Lung (tissue), 12 donors: ENCODE data around the gene BCKDHB. TPM values are rescaled to one million over a fixed set of nuclear protein-coding genes. Genes with fewer than 3 reads are reported as not detected.

Experiments used
- ATAC-seq: fragments of 200-7000 bp; cut with Tn5 transposase; one replicate; pipeline ENCODE4 v1.9.1; 2020; ENCODE audit warnings: moderate number of reproducible peaks; ENCODE audit not compliant: insufficient read depth, low FRiP score
- DNase-seq, 3 donors: peaks; one replicate each; pipeline ENCODE4 v3.0.0-alpha.2; 2013 to 2017
- H3K27ac ChIP-seq, 2 donors: one replicate each; pipeline ENCODE4 v1.5.1; 2013; ENCODE audit warnings: mild to moderate bottlenecking in 2 of 2, moderate library complexity in 2 of 2, control low read depth in 1 of 2, inconsistent platforms in 1 of 2, low read depth in 1 of 2, low read length in 1 of 2
- H3K27me3 ChIP-seq, 3 donors: one replicate each; pipeline ENCODE4 v1.5.1; 2013; ENCODE audit warnings: low read length in 2 of 3; ENCODE audit not compliant: control insufficient read depth in 3 of 3, insufficient read depth in 3 of 3
- H3K36me3 ChIP-seq, 4 donors: one replicate each; pipeline ENCODE4 v1.5.1; 2013; ENCODE audit warnings: low read length in 4 of 4, mild to moderate bottlenecking in 1 of 4, moderate library complexity in 1 of 4; ENCODE audit not compliant: control insufficient read depth in 4 of 4, insufficient read depth in 4 of 4
- H3K4me1 ChIP-seq, 5 donors: one replicate each; pipeline ENCODE4 v1.5.1; 2013; ENCODE audit warnings: low read length in 5 of 5, mild to moderate bottlenecking in 2 of 5, moderate library complexity in 1 of 5; ENCODE audit not compliant: control insufficient read depth in 5 of 5, insufficient read depth in 5 of 5
- H3K4me3 ChIP-seq: one replicate; pipeline ENCODE4 v1.5.1; 2013; ENCODE audit warnings: mild to moderate bottlenecking, control low read depth, moderate library complexity
- H3K9ac ChIP-seq, 2 donors: one replicate each; pipeline ENCODE4 v1.5.1; 2013; ENCODE audit warnings: low read length in 2 of 2, control low read depth in 1 of 2; ENCODE audit not compliant: insufficient read depth in 1 of 2
- H3K9me3 ChIP-seq, 4 donors: one replicate each; pipeline ENCODE4 v1.5.1; 2013; ENCODE audit warnings: low read length in 3 of 4, mild to moderate bottlenecking in 1 of 4, moderate library complexity in 1 of 4; ENCODE audit not compliant: control insufficient read depth in 4 of 4, insufficient read depth in 3 of 4
- WGBS, 2 donors: extraction: QIAGEN DNeasy Blood & Tissue Kit; methylation state at CpG; one replicate each; pipeline ENCODE4 v1.1.7; 2013; 5-methylcytosine and 5-hydroxymethylcytosine counted together
- polyA plus RNA-seq, 2 donors: library from polyadenylated mRNA; stranded (reverse); fragments of 200-250 nt; gene quantifications; one replicate each; pipeline ENCODE4 v1.2.1, GENCODE V29; 2013
- total RNA-seq, 2 donors: library from RNA; depleted of rRNA in 1 of 2; stranded (reverse); fragments of >200 nt in 1 of 2; gene quantifications; one replicate each; pipeline ENCODE4 v1.2.1, GENCODE V29; 2014 to 2021
- TF ChIP-seq, protein P1 (sequence below): IDR thresholded peaks from 2 replicates; pipeline ENCODE4 v1.5.1; 2012; ENCODE audit warnings: mild to moderate bottlenecking; ENCODE audit errors: control extremely low read depth, extremely low read depth
- donor health status: control.
- donor health status: control.
- donor health status: Bipolar disorder and iron deficiency.
- donor health status: healthy.
- donor health status: DM: yes; HTN: yes; CAD: no.

Gene BCKDHB
- total and polyA plus RNA-seq, 4 donors: 6.9 to 27.7 (median 15.7) TPM

- DNase-seq (no peak), ATAC-seq (no peak)
- Histone ChIP-seq H3K4me3 (no peak overlapping the region), H3K9ac (no peak overlapping the region), H3K36me3 (peaks cover 0 to 2% (median 0%) of the 10 kb centered on the region in 4 donors), H3K9me3 (peaks cover 0 to 3% (median 0%) of the 10 kb centered on the region in 4 donors), H3K27ac (no peak overlapping the region), H3K27me3 (no peaks in the 10 kb centered on the region), H3K4me1 (no peaks in the 10 kb centered on the region)
- WGBS, 2 donors: 89 to 92% methylated on average over 4 of the region's 4 CpGs
- TF ChIP-seq, protein P1, sequence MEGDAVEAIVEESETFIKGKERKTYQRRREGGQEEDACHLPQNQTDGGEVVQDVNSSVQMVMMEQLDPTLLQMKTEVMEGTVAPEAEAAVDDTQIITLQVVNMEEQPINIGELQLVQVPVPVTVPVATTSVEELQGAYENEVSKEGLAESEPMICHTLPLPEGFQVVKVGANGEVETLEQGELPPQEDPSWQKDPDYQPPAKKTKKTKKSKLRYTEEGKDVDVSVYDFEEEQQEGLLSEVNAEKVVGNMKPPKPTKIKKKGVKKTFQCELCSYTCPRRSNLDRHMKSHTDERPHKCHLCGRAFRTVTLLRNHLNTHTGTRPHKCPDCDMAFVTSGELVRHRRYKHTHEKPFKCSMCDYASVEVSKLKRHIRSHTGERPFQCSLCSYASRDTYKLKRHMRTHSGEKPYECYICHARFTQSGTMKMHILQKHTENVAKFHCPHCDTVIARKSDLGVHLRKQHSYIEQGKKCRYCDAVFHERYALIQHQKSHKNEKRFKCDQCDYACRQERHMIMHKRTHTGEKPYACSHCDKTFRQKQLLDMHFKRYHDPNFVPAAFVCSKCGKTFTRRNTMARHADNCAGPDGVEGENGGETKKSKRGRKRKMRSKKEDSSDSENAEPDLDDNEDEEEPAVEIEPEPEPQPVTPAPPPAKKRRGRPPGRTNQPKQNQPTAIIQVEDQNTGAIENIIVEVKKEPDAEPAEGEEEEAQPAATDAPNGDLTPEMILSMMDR: no peak
Measured at GRCh38 chr6:80183019-80183795, 76.7 kb downstream of the BCKDHB start.

- ATAC-seq (no peak), DNase-seq (no peak)
- Histone ChIP-seq H3K27ac (no peak overlapping the region), H3K36me3 (peaks cover 0 to 2% (median 0%) of the 10 kb centered on the region in 4 donors), H3K4me1 (no peaks in the 10 kb centered on the region), H3K27me3 (no peaks in the 10 kb centered on the region), H3K9ac (no peak overlapping the region), H3K4me3 (no peak overlapping the region), H3K9me3 (peaks cover 0 to 3% (median 0%) of the 10 kb centered on the region in 4 donors)
- TF ChIP-seq, protein P1: no peak
- 93 to 100% methylated on average over 2 of the region's 2 CpGs for WGBS, 2 donors
Measured at GRCh38 chr6:80185492-80185891, 79.0 kb downstream of the BCKDHB start.

- no peak overlapping the region for H3K9ac ChIP-seq
Measured at GRCh38 chr6:80186082-80186481, 79.6 kb downstream of the BCKDHB start.

More at GRCh38 chr6:80186082-80186481, 79.6 kb downstream of the BCKDHB start:
- H3K9me3 ChIP-seq: peaks cover 0 to 3% (median 0%) of the 10 kb centered on the region in 4 donors
- H3K36me3 ChIP-seq: peaks cover 0 to 2% (median 0%) of the 10 kb centered on the region in 4 donors
- H3K4me1 ChIP-seq: no peaks in the 10 kb centered on the region
- ATAC-seq: no peak
- WGBS, 2 donors: 89% methylated on average over 7 of the region's 7 CpGs
- TF ChIP-seq, protein P1: no peak
- H3K27ac ChIP-seq: no peak overlapping the region
- H3K4me3 ChIP-seq: no peak overlapping the region
- no peaks in the 10 kb centered on the region for H3K27me3 ChIP-seq
- no peak for DNase-seq
